ENCODE data around the gene RS1.

DNA sequence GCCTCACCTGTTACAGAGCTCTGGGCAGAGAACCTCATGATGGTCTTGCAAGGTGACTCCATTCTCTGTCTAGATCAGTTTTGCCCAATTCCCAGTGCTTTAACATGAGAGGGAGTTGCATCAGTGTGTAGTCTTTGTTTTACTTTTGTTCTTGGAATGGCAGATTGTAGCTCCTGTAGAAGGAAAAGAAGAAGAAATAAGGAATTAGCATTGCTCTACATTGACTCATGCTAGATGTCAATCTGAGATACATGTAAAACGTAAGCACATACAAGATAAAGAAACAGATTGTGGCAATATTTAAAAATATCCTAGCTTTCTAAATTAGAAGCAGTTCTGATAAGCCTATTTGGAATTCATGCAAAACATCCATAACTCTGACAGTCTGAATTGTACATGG, 19.5 kb upstream of the RS1 start:
- TF ChIP-seq, protein P1, sequence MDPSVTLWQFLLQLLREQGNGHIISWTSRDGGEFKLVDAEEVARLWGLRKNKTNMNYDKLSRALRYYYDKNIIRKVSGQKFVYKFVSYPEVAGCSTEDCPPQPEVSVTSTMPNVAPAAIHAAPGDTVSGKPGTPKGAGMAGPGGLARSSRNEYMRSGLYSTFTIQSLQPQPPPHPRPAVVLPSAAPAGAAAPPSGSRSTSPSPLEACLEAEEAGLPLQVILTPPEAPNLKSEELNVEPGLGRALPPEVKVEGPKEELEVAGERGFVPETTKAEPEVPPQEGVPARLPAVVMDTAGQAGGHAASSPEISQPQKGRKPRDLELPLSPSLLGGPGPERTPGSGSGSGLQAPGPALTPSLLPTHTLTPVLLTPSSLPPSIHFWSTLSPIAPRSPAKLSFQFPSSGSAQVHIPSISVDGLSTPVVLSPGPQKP (IDR thresholded peaks at IDR 0.05; ENCODE audit: borderline replicate concordance, low read depth, low read length) = no peak
- TF ChIP-seq, protein P2, sequence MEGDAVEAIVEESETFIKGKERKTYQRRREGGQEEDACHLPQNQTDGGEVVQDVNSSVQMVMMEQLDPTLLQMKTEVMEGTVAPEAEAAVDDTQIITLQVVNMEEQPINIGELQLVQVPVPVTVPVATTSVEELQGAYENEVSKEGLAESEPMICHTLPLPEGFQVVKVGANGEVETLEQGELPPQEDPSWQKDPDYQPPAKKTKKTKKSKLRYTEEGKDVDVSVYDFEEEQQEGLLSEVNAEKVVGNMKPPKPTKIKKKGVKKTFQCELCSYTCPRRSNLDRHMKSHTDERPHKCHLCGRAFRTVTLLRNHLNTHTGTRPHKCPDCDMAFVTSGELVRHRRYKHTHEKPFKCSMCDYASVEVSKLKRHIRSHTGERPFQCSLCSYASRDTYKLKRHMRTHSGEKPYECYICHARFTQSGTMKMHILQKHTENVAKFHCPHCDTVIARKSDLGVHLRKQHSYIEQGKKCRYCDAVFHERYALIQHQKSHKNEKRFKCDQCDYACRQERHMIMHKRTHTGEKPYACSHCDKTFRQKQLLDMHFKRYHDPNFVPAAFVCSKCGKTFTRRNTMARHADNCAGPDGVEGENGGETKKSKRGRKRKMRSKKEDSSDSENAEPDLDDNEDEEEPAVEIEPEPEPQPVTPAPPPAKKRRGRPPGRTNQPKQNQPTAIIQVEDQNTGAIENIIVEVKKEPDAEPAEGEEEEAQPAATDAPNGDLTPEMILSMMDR (conservative IDR thresholded peaks at IDR 0.05; ENCODE audit: low read depth, low read length) = no peak
- TF ChIP-seq POLR2A (IDR thresholded peaks at IDR 0.05; ENCODE audit: low read depth, low read length) (no peak), RFX5 (IDR thresholded peaks at IDR 0.05; ENCODE audit: low read depth, low read length) (no peak), RCOR1 (IDR thresholded peaks at IDR 0.05; ENCODE audit: insufficient replicate concordance, low read length) (no peak), CHD1 (IDR thresholded peaks at IDR 0.05; ENCODE audit: low read depth, low read length) (no peak), BHLHE40 (IDR thresholded peaks at IDR 0.05; ENCODE audit: low read depth, low read length) (no peak)

All from IMR-90 (cell line).